NCI-H524 treated with DMSO at 0.1 percent for 48 hours (cell line): ENCODE results near the gene NOCT.
"Not testable (repeated sequence)": the region's sequence is repeated elsewhere in the genome, so short reads cannot be mapped to it uniquely, and the experiment has no call there.

ENCODE experiments used
- DNase-seq: peaks from one replicate; lab custom pipeline; 2025; lab: John Stamatoyannopoulos, UW

NOCT gene, protein sequence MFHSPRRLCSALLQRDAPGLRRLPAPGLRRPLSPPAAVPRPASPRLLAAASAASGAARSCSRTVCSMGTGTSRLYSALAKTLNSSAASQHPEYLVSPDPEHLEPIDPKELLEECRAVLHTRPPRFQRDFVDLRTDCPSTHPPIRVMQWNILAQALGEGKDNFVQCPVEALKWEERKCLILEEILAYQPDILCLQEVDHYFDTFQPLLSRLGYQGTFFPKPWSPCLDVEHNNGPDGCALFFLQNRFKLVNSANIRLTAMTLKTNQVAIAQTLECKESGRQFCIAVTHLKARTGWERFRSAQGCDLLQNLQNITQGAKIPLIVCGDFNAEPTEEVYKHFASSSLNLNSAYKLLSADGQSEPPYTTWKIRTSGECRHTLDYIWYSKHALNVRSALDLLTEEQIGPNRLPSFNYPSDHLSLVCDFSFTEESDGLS

GRCh38 chr4:139015269-139015947, at the start of gene NOCT:
Gene NOCT (plus strand): TSS chr4:139015781. CDS start chr4:139015982, 201 bp downstream.
- DNase-seq, result peak; percentile 28

- DNase-seq, result no peak
Observed at GRCh38 chr4:138967313-138967712, 48.3 kb upstream of the NOCT start.

DNA sequence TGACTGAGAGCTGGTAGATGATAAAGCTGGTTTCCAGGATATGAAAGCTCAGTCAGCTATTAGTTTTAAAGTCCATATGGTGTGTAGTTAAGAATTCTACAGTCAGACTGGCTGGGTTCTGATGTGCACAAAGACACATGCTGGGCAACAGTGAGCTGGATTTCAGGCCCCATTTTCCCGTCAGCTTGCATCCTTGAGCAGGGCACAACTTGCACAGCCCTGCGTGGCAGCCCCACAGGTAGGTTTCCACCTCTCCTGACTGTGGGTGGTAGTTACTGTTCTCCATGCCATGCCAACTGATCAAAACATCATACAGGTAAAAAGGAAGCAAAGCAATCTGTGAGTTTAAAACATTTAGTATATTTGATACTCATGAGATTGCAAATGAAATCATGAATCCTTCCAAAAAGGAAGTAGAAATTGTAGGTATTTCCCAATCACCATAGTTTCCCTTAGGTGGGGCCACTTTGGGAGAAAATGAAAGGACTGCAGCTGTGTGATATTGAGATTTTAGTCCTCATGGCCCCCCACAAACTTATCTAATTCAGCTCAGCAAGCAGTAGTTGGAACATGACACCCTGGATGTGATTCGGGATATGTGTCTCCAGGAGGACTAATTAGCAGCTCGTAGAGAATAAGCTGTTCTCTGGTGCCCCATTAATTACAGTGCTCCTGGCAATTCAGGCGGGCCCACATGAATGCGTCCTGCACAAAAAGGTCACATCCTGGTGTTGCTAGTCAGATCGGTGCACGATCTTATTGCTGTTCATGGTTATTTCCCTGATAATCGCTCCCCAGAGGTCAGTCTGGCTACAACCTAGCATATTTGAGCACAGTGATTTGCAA, 42.4 kb upstream of the NOCT start:
- peak; percentile 11 for DNase-seq

DNA sequence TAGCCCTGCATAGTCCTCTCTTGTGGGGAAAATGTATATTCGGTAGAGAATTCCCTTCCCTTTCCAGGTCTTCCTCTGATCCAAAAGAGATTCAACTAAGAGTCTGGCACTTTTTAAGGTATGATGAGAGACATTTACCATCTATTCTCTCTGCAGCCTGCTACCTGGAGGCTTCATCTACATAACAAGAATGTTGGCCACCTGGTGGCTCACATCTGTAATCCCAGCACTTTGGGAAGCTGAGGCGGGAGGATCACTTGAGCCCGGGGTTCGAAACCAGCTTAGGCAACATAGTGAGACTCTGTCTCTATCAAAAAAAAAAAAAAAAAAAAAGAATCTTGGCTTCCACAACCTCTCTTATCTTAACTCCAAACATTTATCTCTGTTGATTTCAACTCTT, 40.4 kb upstream of the NOCT start:
- no peak for DNase-seq

DNA sequence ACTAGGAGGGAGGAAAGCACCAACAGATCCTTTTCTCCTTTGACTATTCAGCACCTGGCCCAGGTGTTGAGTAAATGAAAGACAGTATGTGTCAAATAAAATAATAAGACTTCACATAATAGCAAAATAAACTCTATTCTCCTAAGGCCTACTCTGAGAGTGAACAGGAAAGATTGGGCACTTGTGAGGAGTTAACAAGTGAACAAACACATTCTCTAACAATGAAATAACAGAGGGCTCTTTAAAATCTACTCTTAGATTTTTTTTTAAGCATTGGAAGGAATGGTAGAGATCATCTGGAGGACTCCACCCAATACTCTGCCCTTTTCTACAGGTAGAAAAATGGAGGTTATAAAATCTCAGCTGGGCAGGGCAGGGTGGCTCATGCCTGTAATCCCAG, 39.1 kb upstream of the NOCT start:
- no peak for DNase-seq

GRCh38 chr4:138977524-138977923, 38.1 kb upstream of the NOCT start:
- no peak for DNase-seq

GRCh38 chr4:138978028-138978585, 37.5 kb upstream of the NOCT start:
- DNase-seq, result no peak

GRCh38 chr4:138978600-138978999, 37.0 kb upstream of the NOCT start:
- no peak for DNase-seq

- DNase-seq, result no peak
Observed at GRCh38 chr4:138979742-138980141, 35.8 kb upstream of the NOCT start.

GRCh38 chr4:138981930-138982390, 33.6 kb upstream of the NOCT start:
- no peak for DNase-seq

DNA sequence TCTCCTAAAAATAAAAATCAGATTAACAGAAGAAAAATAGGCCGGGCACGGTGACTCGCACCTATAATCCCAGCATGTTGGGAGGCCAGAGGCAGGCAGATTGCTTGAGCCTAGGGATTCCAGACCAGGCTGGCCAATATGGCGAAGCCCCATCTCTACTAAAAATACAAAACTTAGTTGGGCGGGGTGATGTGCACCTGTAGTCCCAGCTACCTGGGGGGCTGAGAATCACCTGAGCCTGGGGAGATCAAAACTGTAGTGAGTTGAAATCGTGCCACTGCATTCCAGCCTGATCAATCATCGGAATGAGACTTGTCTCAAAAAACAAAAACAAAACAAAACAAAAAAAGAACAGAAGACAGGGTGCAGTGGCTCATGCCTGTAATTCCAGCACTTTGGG, 32.8 kb upstream of the NOCT start:
- no peak for DNase-seq

DNA sequence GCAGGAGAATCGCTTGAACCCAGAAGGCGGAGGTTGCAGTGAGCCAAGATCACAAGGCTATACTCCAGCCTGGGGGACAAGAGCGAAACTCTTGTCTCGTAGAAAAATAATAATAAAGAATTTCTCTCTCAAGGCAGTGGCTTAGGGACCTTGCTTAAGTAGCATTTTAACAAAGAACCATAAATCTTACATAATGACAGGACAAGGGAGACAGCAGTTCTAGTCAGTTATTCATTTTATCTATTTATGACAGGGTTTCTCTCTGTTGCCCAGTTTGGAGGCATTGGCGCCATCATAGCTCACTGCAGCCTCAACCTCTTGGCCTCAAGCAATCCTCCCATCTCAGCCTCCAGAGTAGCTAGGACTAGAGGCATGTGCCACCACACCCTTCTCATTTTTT, 31.9 kb upstream of the NOCT start:
- no peak for DNase-seq

- no peak for DNase-seq
Observed at GRCh38 chr4:138984647-138985046, 30.9 kb upstream of the NOCT start.

GRCh38 chr4:138992676-138993075, 22.9 kb upstream of the NOCT start:
- DNase-seq, result no peak

DNA sequence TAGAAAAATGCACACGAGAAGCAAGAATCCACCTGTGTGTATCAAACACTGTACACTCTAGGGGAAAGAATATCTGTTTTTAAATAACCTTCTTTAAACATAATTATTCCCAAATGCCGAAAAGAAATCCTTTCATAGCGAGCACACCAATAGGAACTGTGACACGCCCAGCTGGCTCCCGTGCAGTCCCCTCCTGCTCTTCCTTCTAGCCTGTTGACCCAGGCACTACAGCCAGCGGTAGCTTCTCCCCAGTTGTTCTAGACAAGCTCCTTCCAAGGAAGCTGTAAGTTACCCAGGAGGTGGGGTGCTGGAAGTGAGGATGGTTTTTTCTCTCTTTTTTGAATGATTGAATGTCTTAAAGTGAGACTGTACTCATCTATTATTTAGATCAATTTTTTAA, 19.5 kb upstream of the NOCT start:
- no peak for DNase-seq

DNA sequence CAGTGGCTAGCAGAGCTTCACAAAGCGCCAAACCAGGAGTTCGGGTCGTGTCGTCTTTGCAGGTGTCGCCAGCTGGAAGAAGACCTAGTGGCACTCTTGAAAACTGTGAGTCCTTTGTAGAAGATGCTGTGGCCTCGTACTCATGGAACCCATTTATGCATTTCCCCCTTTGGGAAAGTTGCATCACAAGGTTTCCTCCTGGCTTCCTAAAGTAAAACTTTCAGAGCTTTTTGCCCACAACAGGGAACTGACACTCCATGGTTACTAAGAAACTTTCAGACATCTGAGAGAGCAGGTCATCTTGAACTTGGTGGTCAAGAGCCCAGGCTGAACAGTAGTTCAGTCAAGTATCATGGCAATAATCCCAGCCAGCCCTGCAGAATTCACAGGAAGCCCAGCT, 15.9 kb upstream of the NOCT start:
- DNase-seq, result no peak

GRCh38 chr4:139000134-139000533, 15.4 kb upstream of the NOCT start:
- DNase-seq, result not testable (repeated sequence)

DNA sequence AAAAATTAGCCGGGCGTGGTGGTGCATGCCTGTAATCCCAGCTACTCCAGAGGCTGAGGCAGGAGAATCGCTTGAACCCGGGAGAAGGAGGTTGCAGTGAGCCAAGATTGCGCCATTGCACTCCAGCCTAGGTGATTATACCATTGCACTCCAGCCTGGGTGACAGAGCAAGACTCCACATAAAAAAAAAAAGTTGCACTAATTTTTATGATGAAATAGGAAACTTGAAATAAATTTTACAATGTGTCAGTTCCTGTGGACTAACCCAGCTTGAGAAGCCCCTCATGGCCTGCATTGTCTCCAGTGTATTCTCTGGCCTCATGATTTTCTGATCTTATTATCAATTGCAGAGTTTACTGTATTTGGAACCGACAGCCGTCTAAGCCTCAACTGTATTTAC, 14.2 kb upstream of the NOCT start:
- not testable (repeated sequence) for DNase-seq

GRCh38 chr4:139003668-139004067, 11.9 kb upstream of the NOCT start:
- not testable (repeated sequence) for DNase-seq

DNA sequence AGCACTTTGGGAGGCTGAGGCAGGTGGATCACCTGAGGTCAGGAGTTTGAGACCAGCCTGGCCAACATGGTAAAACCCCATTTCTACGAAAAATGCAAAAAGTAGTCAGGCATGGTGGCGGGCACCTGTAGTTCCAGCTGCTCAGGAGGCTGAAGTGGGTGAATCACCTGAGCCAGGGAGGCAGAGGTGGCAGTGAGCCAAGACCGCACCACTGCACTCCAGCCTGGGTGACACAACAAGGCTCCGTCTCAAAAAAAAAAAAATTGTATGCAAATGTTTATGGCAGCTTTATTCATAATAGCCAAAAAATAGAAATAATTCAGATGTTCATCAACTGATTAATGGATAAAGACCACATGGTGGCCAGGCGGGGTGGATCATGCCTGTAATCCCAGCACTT, 9.8 kb upstream of the NOCT start:
- DNase-seq, result no peak

GRCh38 chr4:139007640-139008039, 7.9 kb upstream of the NOCT start:
- no peak for DNase-seq

DNA sequence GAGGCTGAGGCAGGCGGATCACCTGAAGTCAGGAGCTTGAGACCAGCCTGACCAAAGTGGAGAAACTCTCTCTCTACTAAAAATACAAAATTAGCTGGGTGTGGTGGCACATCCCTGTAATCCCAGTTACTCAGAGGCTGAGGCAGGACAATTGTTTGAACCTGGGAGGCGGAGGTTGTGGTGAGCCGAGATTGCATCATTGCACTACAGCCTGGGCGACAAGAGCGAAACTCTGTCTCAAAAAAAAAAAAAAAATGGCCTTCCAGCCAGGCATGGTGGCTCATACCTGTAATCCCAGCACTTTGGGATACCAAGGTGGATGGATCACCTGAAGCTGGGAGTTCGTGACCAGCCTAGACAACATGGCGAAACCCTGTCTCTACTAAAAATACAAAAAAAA, 7.3 kb upstream of the NOCT start:
- DNase-seq, result not testable (repeated sequence)
